Smooth muscle cell of the brain vasculature (primary cell): ENCODE measurements around the gene PWWP2B.
"Not testable (repeated sequence)": the region's sequence is repeated elsewhere in the genome, so short reads cannot be mapped to it uniquely, and the experiment has no call there.

ENCODE experiments used
- DNase-seq: peaks from one replicate; pipeline ENCODE4 v3.0.0-alpha.2; 2012; ENCODE audit warnings: low read depth, low spot score

PWWP2B gene

DNA sequence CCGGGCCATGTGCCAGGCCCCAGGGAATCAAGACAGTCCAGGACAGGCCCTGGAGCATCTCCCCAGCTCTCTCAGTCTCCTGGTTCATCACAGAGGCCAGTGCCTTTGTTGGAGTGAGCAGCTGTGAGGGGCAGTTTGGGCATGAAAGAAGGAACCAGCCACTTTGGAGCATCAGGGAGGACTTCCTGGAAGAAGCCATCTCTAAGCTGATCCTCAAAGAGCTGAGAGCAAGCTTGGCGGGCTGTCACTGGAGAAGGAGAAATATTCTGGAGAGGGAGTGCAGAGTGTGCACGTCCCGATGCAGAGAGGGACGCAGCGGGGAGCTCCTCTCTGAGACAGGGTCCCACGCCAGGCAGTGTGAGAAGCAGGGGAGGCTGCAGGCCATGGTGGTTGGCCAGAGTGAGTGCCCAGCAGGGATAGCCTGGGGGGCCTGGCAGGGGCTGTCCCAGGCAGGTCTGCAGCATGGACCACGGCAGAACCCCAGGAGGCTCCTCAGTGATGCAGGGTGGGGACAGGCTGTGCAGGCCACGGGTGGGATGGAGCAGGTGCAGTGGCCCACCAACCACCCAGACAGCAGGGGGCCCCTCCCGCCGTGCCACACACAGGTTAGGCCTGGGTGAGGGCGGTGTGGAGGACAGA lies 34.7 kb downstream of the PWWP2B start:
- no peak for DNase-seq

DNA sequence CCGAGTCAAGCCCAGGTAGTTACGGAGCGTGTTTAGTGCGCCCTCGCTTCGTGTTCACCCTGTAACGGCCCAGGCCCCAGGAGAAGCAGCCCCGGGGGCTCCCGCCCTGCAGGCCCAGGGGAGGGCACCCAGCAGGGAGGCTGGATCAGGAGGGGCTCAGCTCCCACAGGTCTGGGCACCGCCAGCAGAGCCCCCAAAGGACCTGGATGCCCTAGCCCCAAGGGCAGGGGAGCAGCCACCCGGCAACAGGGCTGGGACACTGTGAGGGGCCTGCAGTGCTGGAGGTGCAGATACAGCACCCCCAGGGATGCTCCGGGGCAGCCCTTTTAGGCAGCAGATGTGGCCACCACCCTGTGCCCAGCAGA lies 35.2 kb downstream of the PWWP2B start:
- no peak for DNase-seq

DNA sequence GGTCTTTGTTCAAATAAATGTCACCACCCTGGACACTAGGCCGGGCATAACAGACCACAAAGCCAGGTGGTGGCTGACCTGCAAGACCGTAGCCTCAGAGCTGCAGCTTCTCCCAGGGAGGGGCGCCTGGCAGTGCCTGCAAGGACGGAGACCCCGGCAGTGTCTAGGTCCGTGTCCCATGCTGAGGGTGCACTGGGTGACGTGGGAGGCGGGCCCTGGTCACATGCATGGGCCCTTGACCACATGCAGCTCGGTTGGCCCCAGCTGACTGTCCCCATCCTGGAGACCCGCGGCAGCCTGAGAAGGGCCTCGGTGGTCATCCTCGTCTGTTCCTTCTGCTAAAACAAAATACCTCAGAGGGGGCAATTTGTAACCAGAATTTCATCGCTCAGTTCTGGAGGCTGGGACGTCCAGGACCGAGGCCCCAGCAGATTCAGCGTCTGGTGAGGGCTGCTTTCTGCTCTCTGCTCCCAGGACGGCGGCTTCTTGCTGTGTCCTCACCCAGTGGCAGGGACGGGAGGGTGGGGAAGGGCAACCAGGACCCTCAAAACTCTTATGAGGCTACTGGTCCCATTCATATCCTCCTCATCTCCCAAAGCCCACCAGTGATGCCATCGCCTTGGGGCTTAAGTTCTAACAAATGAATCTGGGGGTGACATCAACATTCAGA lies 36.8 kb downstream of the PWWP2B start:
- DNase-seq = no peak

DNA sequence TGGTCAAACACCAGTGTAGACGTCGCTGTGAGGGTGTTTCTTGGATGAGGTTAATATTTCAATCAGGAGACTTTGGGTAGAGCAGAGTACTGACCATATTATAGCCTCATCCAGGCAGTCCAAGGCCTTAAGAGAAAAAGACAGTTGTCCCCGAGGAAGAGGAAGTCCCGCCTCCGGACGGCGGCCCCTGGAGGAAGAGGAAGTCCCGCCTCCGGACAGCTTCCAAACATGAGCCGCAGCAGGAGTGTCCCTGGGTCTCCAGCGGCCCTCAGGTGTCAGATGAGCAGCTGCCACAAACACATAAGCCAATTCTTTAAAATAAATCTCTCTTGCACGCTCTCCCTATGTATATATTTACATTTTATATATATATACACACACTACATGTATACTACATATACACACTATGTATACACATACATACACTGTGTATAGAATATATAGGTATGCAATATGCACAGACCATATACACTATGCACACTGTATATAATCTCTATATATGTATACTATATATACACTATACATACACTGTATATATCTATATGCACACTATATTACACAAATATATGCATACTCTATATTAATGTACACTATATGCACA lies 37.5 kb downstream of the PWWP2B start:
- no peak for DNase-seq

DNA sequence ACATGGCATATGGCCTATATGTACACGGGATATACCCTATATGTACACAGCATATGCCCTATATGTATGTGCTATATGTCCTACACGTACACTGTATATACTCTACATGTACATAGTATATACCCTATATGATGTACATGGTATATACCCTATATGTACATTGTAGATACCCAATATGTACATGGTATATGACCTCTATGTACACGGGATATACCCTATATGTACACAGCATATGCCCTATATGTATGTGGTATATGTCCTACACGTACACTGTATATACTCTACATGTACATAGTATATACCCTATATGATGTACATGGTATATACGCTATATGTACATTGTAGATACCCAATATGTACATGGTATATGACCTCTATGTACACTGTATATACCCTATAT lies 38.3 kb downstream of the PWWP2B start:
- DNase-seq = not testable (repeated sequence)

DNA sequence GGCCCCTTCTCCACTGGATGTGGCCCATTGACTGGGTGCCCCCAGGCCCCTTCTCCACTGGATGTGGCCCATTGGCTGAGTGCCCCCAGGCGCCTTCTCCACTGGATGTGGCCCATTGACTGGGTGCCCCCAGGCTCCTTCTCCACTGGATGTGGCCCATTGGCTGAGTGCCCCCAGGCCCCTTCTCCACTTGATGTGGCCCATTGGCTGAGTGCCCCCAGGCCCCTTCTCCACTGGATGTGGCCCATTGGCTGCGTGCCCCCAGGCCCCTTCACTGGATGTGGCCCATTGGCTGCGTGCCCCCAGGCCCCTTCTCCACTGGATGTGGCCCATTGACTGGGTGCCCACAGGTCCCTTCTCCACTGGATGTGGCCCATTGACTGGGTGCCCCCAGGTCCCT lies 39.1 kb downstream of the PWWP2B start:
- not testable (repeated sequence) for DNase-seq

DNA sequence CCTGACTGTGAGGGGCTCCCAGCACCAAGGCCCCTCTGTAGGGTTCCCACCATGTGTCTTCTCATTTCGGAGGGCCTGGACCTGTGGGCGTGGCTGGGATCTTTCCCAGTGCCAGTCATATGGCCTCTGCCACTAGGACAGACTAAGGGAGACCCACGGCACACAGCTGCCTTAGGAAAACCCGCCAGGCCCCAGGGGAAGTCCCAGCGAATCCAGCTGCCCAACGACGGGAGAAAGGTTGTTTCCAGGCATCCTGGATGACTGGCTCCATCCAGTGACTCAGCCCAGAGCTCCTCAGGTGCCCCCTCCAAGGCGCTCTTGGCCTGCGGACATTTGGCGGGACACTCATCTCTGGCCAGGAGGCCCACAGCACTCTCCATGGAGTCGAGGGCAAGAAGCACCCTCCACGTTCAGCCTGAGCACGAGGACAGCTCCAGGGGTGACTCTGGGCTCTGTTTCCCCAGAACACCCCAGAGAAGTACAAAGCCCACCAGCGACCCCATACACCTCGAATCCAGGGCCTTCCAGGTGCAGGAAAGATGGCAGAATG lies 39.9 kb downstream of the PWWP2B start:
- DNase-seq = no peak

DNA sequence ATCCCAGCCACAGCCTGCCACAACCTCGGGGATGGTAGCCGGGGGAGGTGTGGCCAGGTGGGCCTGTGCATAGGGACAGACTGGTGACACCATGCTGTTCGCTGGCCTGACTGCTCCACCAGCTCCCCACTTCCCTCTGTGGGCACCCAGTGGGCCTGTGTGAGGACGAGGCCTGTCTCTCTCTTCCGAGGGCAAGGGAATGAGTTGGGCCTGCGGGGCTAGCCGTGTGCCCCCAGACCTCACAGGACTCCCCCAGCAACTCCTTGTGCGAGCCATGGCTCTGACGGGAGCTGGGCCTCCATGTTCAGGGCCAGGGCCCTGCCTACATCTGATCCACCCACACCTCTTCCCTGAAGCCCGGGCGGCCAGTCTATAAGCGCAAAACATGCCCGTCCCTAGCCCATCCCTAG lies 40.5 kb downstream of the PWWP2B start:
- DNase-seq = no peak

DNA sequence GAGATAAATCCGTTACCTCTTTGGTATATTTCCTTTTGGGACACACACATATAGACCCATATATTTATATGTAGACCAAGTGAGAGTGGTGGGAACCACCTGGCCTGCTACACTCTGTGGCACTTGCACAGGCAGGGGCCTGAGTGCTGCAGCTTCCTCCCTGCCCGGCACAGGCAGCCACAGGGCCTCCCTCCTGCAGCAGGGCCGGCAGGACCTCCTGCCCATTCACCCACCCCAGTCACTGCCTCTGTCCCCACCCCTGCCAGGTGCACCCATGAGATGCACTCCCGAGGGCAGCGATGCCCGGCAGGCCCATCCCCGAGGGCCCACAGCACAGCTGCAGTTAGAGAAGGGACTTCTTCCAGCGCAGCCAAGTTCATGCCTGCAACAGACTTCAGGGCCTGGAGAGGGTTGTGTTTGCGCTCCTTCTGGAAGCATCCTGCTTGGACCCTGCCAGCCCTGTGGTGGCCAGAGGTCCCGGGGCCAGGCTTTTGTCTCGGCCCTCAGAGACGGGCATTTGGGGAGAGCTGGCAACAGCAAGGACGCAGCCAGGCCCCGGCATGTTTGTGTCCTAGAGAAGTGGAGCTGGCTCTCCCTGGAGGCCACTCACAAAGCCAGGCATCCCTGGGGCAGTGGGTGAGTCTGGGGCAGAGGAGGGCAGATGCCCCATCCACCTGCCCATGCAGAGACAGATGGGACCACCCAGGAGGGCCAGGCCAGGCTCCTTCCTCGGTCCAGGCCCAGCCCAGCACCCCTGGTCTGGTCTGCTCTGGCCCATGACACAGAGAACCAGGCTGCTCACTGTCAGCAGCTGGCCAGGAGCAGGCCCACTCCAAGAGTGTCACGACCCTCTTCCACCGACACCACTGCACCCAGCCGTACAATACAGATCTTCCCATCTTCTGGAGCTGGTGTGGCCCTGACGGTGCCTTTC lies 41.4 kb downstream of the PWWP2B start:
- DNase-seq = no peak

DNA sequence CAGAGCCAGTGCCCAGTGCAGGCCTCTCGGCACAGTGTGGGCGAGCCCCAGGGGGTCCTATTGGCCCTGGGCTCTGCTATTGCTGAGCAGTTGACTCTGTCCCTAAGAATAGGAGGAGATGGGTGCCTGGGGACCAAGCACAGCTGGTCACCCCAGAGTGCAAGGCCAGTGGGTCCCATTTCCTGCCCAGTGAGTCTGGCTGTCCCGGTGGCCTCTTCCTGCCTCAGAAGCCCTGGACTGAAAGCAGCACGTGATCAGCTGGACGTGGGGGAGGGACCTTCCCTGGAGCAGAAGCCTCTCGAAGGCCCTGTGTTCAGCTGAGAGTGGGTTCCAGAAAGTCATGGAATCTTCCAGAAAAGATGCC lies 42.0 kb downstream of the PWWP2B start:
- no peak for DNase-seq

DNA sequence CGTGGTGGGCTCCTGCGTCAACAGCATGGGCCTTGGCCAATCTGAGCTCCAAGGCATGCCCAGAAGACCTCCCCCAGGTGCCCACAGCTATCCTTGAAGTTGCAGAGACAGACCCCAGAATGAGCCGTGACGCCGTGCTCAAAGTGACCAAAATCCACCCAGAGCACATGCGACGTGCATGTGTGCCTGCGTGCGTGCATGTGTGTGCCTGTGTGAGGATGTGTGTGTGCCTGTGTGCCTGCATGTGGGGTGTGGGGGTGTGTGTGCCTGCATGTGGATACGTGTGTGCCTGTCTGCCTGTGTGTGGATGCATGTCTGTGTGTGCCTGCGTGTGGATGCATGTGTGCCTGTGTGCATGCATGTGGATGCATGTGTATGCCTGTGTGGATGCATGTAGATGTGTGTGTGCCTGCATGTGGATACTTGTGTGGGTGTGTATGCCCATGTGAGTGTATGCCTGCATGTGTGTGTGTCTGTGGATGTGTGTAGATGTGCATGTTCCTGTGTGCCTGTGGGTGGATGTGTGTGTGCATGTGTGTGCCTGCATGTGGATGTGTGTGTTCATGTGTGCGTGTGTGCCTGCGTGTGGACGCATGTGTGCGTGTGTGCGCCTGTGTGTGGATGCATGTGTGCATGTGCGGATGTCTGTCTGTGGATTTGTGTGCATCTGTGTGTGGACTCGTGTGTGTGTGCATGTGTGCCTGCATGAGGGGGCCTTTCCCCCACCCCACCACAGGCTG lies 42.6 kb downstream of the PWWP2B start:
- no peak for DNase-seq

DNA sequence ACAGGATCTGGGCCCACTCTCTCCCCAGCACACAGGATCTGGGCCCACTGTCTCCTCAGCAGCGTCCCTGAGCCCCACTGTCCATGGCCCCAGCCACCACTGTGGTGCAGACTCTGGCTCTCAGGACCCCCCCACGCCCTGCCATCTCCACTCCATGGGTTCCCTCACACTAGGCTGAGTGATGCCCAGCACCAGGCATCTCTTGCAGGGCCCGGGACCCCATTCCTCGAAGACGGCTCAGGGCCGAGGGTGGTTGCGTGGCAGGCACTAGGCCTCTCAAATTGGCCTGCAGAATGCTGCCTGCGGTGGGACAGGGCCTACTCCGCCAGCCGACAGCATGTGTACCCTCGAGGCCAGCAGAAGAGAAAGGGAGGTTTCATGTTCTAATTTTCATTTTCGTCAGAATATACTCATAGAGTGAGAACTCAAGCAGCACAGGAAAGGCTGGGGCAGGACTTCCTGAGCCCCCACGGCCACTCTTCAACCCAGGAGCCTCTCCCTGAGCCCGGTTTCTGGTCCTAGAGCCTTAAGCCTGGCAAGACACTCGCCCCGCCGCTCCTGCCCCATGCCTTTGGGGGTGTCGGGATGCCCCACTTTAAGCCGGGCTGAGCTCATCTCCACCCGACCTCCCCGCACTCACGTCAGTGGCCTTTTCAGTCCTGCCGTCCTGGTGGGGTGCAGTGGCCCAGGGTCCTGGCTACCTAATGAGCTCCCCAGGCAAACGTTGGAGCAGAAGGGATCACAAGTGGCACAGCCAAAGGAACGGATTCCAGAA lies 44.0 kb downstream of the PWWP2B start:
- DNase-seq = no peak

DNA sequence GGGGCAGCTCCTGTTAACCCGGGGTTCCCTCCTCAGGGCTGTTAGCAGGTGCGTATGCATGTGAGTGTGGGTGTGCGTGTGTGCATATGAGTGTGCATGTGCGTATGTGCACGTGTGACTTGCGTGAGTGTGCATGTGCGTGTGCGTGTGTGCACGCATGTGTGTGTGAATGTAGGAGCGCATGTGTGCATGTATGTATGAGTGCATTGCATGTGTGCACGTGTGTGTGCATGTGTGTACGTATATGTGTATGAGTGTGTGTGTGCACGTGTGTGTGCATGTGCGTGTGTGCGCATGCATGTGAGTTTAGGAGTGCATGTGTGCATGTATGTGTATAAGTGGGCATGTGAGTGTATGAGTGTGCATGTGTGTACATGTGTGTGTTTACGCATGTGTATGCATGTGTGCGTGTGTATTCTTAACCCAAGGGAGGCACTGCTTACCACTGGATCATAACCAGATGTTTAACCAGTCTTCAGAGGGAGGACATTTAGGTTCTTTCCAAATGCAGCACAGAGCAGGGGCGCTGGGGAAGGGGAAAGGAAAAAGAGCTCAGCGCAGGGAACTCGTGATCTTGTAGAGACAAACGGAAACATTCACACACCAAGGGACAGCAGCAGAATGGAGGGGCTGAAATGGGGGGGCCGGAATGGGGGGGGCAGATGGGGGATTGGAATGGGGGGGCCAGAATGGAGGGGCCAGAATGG lies 45.0 kb downstream of the PWWP2B start:
- DNase-seq = no peak

DNA sequence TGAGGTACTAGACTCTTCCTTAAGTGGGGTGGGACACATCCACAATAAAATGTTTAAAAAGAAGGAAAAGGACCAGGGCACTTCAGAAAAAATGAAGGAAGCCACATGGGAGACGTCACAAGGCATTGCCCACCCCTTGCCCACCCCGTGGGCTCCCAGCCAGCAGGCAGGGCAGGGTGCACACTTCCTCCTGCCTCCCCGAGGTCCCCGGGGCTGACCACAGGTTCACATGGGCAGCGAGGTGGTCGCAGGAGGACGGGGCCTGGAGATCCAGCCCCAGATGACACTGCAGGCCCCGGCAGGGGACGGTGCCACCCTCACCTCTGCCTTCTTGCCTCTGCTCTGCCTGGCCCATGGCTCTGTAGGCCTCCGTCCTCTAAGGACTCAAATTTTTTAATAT lies 45.6 kb downstream of the PWWP2B start:
- DNase-seq = no peak

DNA sequence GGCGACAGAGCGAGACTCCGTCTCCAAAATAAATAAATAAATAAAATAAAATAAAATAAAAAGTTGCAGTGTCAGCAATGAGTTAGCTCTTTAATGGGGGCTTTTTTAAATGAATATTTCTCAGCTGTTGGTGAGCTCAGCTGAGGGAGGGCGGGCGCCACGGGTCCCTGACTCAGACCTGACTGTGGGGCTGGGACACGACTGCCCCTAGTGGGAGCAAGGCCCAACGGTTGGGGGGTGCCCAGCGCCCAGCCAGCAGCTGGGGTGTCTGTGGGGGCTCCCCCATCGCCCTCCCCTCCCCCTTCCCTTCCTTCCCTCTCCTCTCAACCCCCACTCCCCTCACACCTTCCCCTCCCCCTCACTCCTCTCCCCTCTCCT lies 46.6 kb downstream of the PWWP2B start:
- DNase-seq = no peak

DNA sequence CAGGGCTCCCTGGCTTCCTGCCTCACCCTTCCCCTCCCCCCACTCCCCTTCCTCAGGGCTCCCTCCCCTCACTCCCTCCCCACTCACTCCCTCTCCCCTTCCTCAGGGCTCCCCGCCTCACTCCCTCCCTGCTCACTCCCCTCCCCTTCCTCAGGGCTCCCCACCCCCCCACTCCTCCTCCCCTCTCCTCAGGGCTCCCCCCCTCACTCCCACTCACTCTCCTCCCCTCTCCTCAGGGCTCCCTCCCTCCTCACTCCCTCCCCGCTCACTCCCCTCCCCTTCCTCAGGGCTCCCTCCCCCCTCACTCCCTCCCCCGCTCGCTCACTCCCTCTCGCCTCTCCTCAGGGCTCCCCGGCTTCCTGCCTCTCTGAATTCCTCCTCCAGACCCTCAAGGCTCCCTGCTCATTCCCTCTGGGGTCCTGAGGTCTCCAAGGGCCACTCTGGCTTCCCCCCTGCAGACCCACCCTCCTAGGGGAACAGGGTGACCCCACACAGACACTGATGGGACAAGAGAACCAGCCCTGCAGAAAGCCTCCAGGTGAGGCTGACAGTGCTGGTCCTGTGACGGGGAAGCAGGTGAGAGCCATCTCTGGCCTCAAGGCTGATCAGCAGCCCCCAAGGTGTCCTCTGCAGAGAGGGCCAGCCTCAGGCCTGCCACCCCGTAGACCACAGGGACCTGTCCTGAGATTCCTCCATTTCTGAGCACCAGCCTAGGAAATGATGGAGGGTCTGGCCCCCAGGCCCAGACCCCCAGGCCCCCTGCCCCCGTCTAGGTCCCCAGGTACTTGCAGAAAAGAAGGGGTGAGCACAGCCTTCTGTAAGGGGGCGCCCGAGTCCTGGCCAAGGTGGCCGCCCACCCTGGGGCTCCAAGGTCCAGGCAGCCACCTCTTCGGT lies 47.2 kb downstream of the PWWP2B start:
- no peak for DNase-seq

DNA sequence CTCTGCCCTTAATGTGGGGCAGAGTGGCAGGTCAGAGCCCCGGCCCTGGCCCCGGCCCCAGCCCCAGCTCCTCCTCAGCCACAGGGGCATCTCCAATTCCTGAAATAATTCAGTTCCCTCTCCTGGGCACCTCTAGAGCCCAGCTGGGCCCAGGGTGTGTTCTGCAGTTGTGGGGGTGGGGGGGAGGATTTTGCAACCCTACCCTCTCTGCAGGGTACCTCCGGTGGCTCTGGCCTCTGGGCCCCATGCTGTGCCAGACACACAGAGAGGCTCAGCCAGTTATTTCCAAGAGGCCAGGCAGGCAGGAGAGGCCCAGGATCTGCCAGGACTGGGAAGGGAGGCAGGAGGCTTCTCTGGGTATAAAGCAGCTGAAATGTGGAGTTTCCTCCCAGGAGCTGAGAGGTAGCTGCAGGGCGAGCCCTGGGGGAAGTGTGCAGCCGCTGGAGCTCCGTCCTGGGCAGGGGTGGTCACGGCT lies 47.9 kb downstream of the PWWP2B start:
- DNase-seq = peak; percentile 45

DNA sequence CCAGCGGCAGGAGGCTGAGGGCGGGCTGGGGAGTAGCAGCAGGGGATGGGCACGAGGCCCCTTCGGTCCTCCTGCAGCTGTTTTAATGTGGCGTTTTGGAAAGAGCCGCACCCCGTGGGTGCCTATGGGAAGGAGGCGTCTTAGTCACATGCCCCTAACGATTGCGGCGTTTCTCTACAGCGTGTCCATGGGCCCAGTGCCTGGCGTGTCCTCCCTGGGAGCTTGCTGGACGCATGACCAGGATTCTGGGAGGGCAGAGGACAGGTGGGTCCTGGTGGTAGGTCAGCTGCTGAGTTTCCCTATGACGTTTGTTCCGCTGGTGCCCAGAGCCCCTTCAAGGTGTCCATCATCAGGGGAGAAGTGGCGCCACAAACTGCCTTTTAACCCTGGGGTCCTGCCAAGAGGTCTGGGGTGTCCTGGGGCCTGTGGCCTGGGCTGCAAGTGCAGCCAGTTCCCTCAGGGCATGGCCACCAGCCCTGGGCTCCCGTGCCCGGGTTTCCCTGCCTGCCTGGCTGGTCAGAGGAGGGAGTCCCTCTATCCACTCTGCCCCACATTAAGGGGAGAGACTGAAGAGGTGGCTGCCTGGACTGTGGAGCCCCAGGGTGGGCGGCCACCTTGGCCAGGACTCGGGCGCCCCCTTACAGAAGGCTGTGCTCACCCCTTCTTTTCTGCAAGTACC lies 48.7 kb downstream of the PWWP2B start:
- no peak for DNase-seq
